BLaER1 (cell line): Measurements from ENCODE around the gene AVP.
"Not testable (repeated sequence)": the region's sequence is repeated elsewhere in the genome, so short reads cannot be mapped to it uniquely, and the experiment has no call there.

Experiments used
- H3K27ac ChIP-seq: shearing (Covaris generic); formaldehyde crosslinking; 2 replicates; pipeline ENCODE4 v1.8.1; 2022
- H3K27me3 ChIP-seq: shearing (Covaris generic); formaldehyde crosslinking; 2 replicates; pipeline ENCODE4 v1.8.1; 2022
- H3K36me3 ChIP-seq: shearing (Covaris generic); formaldehyde crosslinking; 2 replicates; pipeline ENCODE4 v1.8.1; 2022
- H3K4me1 ChIP-seq: shearing (Covaris generic); formaldehyde crosslinking; 2 replicates; pipeline ENCODE4 v1.8.1; 2022
- H3K4me2 ChIP-seq: shearing (Covaris generic); formaldehyde crosslinking; 2 replicates; pipeline ENCODE4 v1.8.1; 2022
- H3K4me3 ChIP-seq: shearing (Covaris generic); formaldehyde crosslinking; 2 replicates; pipeline ENCODE4 v1.8.1; 2022
- H3K9ac ChIP-seq: shearing (Covaris generic); formaldehyde crosslinking; 2 replicates; pipeline ENCODE4 v1.8.1; 2022
- H3K9me3 ChIP-seq: shearing (Covaris generic); formaldehyde crosslinking; 2 replicates; pipeline ENCODE4 v1.8.1; 2022
- H4K20me1 ChIP-seq: shearing (Covaris generic); formaldehyde crosslinking; 2 replicates; pipeline ENCODE4 v1.8.1; 2022
- Cebpa-rat ChIP-seq: shearing (Covaris generic); IDR thresholded peaks from 2 replicates; pipeline ENCODE4 v1.8.1; 2022

AVP gene

DNA sequence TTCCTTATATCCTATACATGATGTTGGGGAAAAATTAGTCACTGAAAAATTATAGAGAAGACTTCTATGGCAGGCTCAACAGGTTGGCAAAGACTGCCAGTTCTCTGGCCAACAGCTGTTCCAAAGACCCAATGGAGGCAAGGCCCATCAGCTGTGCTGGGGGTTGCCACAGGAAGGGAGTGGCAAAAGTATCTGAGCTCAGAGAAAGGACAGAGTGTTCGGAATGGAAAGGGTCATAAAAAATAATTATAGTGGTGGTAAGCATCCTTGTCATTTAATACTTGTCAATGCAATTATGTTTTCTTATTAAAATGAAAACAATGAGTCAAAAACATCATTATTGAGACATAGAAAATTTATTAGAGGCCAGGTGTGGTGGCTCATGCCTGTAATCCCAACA, 39.0 kb upstream of the AVP start:
- Histone ChIP-seq H3K9ac (no peak overlapping the region), H3K4me2 (no peak overlapping the region), H3K27me3 (no peaks in the 10 kb centered on the region), H3K36me3 (peaks cover 86% of the 10 kb centered on the region), H3K9me3 (peaks cover 58% of the 10 kb centered on the region), H4K20me1 (peaks cover 9% of the 10 kb centered on the region; the same call in 1 of the 2 replicates), H3K4me3 (no peak overlapping the region; the same call in 1 of the 2 replicates), H3K27ac (no peak overlapping the region), H3K4me1 (peaks cover 12% of the 10 kb centered on the region)
- no peak for TF ChIP-seq Cebpa-rat

GRCh38 chr20:3121955-3122610, 37.6 kb upstream of the AVP start:
- no peak overlapping the region for H3K9ac ChIP-seq
- no peak overlapping the region for H3K4me2 ChIP-seq
- peaks cover 18% of the 10 kb centered on the region for H3K4me1 ChIP-seq
- no peaks in the 10 kb centered on the region; the same call in 1 of the 2 replicates for H4K20me1 ChIP-seq
- no peak overlapping the region for H3K27ac ChIP-seq
- H3K27me3 ChIP-seq: no peaks in the 10 kb centered on the region
- H3K9me3 ChIP-seq: peaks cover 51% of the 10 kb centered on the region
- H3K36me3 ChIP-seq: peaks cover 75% of the 10 kb centered on the region
- no peak for TF ChIP-seq Cebpa-rat
- H3K4me3 ChIP-seq: no peak overlapping the region

DNA sequence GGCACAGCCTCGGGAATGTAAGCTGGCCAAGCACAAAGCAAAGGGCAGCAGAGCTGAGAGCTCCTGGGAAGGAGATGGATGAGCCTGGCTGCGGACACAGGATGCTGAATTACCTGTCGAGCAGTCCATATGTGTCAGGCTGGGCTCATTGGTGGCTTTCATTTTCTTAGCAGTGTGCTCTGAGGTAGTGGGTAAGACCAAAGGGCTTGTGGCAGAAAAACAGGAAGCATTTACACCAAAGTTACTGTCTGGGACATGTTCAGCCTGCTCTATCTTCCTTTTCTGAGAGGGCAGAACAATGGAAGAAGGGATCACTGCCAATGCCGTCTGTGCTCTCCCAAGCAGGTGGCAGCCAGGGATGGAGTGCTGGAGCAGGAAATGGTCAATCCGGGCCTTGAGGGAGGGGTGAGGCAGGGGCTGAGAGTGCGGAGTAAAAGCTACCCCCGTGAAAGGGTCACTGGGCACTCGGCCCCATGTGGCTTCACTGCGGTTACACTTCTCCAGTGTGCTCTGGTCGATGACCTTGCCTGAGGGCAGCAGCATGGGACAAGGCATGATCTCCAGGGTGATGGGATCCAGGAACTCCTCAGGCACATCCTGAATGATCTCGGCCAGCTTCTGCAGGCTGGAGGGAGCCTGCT, 36.9 kb upstream of the AVP start:
- TF ChIP-seq Cebpa-rat: no peak
- no peak overlapping the region for H3K4me3 ChIP-seq
- peaks cover 18% of the 10 kb centered on the region for H3K4me1 ChIP-seq
- no peaks in the 10 kb centered on the region; the same call in 1 of the 2 replicates for H4K20me1 ChIP-seq
- H3K27me3 ChIP-seq: no peaks in the 10 kb centered on the region
- H3K9me3 ChIP-seq: peaks cover 44% of the 10 kb centered on the region
- H3K4me2 ChIP-seq: no peak overlapping the region
- peaks cover 69% of the 10 kb centered on the region for H3K36me3 ChIP-seq
- no peak overlapping the region for H3K27ac ChIP-seq
- no peak overlapping the region for H3K9ac ChIP-seq

GRCh38 chr20:3119044-3119443, 34.5 kb upstream of the AVP start:
- H3K9me3 ChIP-seq: peaks cover 23% of the 10 kb centered on the region
- no peak overlapping the region for H3K4me2 ChIP-seq
- no peak overlapping the region for H3K27ac ChIP-seq
- H3K4me1 ChIP-seq: peaks cover 18% of the 10 kb centered on the region
- peaks cover 62% of the 10 kb centered on the region for H3K36me3 ChIP-seq
- no peaks in the 10 kb centered on the region for H3K27me3 ChIP-seq
- no peak overlapping the region for H3K4me3 ChIP-seq
- no peak for TF ChIP-seq Cebpa-rat
- H3K9ac ChIP-seq: no peak overlapping the region
- peaks cover 13% of the 10 kb centered on the region for H4K20me1 ChIP-seq

- H3K27ac ChIP-seq, H3K9ac ChIP-seq, H3K27me3 ChIP-seq, H3K4me3 ChIP-seq: not testable (repeated sequence)
- peaks cover 61% of the 10 kb centered on the region for H3K36me3 ChIP-seq
- H3K4me1 ChIP-seq: peaks cover 25% of the 10 kb centered on the region
- peak; percentile 99 for TF ChIP-seq Cebpa-rat
- H4K20me1 ChIP-seq: peaks cover 13% of the 10 kb centered on the region
- peaks cover 12% of the 10 kb centered on the region for H3K9me3 ChIP-seq
- peak overlapping the region; percentile 53 for H3K4me2 ChIP-seq
Measured at GRCh38 chr20:3117839-3118379, 33.4 kb upstream of the AVP start.

DNA sequence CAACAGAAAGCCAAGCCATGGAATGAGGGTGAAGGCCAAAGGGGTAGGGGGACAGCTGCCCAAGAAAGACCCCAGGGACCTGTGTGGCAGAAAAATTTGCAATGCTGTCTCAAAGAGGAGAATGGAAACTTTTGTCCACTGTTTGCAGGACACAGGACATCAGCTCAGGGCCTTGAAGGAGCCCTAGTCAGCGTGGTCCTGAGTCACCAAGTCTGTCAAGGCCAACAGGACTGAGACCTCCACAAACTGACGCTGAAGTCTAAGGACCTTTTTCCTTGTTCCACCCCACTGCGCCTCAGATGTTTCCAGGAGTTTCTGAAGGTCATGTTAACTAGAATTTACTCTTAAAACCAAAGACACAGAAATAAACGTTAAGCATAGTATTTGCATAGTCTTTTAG, 31.8 kb upstream of the AVP start:
- no peak for TF ChIP-seq Cebpa-rat
- no peaks in the 10 kb centered on the region for H3K27me3 ChIP-seq

DNA sequence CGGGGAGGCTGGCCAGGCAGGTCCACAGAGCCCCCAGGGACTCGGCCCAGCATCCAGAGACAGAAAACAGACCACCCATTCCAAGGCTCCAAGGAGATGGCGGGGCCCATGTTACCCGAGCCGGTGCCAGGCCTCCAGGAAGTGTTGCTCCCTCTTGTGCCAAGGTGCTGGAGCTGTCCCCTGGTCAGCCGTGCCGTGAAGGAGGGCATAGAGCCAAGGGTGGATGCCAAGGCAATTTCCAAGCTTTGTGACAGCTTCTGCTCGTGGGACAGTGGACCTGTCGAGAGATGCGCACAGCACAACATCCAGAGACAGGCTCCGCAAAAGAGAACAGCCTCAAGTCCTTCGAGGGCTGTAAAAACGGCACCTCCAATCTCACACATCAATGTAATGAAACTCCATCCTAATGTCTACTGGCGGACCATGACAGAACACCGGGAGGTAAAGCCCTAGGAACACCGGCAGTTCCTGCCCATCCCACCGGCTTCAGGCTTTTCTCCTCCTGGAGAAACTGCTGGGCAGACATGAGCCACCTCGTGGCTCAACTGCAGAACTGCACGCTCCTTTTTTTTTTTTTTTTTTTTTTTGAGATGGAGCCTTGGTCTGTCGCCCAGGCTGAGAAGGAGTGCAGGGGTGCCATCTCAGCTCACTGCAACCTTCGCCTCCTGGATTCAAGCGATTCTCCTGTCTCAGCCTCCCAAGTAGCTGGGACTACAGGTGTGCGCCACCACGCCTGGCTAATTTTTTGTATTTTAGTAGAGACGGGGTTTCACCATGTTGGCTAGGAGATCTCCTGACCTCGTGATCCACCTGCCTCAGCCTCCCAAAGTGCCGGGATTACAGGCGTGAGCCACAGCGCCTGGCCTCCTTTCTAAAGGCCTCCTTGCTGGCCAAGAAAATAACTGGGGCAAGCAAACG, 30.9 kb upstream of the AVP start:
- no peaks in the 10 kb centered on the region for H3K27me3 ChIP-seq
- H3K36me3 ChIP-seq: peaks cover 52% of the 10 kb centered on the region
- H3K4me2 ChIP-seq: no peak overlapping the region
- peaks cover 22% of the 10 kb centered on the region for H3K4me1 ChIP-seq
- H3K4me3 ChIP-seq: no peak overlapping the region
- H3K27ac ChIP-seq: no peak overlapping the region
- no peaks in the 10 kb centered on the region for H3K9me3 ChIP-seq
- no peak overlapping the region for H3K9ac ChIP-seq
- H4K20me1 ChIP-seq: peaks cover 23% of the 10 kb centered on the region
- TF ChIP-seq Cebpa-rat: no peak

More for the DNA sequence above, 31.8 kb upstream of the AVP start:
- no peak overlapping the region for H3K9ac ChIP-seq
- H3K4me2 ChIP-seq: no peak overlapping the region
- peaks cover 18% of the 10 kb centered on the region for H4K20me1 ChIP-seq
- peaks cover 26% of the 10 kb centered on the region for H3K4me1 ChIP-seq
- no peaks in the 10 kb centered on the region for H3K9me3 ChIP-seq
- H3K27ac ChIP-seq: no peak overlapping the region
- peaks cover 54% of the 10 kb centered on the region for H3K36me3 ChIP-seq
- no peak overlapping the region for H3K4me3 ChIP-seq

GRCh38 chr20:3111995-3112394, 27.5 kb upstream of the AVP start:
- H3K36me3 ChIP-seq: peaks cover 62% of the 10 kb centered on the region
- no peak overlapping the region for H3K4me3 ChIP-seq
- H3K9ac ChIP-seq: no peak overlapping the region
- peaks cover 32% of the 10 kb centered on the region for H4K20me1 ChIP-seq
- H3K4me2 ChIP-seq: no peak overlapping the region
- H3K27me3 ChIP-seq: no peaks in the 10 kb centered on the region
- no peak for TF ChIP-seq Cebpa-rat
- no peak overlapping the region for H3K27ac ChIP-seq
- peaks cover 36% of the 10 kb centered on the region for H3K4me1 ChIP-seq
- H3K9me3 ChIP-seq: no peaks in the 10 kb centered on the region

DNA sequence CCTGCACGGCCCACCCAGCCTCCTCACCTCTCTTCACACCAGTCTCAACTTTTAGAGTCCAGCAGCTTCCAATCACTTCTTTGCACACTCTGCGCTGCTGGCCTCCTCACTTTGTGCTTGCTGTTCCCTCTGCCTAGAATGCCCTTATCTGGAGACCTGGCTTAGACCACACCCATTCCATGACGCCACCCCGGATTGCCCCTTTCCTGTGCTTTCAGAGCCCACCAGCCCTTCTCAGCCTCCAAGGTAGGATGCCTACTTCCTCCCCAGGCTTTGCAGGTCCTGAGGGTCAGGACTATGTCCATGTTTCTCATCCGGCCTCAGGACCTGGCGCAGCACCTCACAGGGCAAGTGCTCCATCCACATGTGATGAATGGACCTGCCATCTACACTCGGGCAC, 27.0 kb upstream of the AVP start:
- Histone ChIP-seq H3K9ac (no peak overlapping the region), H3K4me2 (no peak overlapping the region), H3K4me1 (peaks cover 41% of the 10 kb centered on the region), H3K27ac (no peak overlapping the region), H3K36me3 (peaks cover 62% of the 10 kb centered on the region), H3K9me3 (no peaks in the 10 kb centered on the region), H3K4me3 (no peak overlapping the region), H3K27me3 (no peaks in the 10 kb centered on the region), H4K20me1 (peaks cover 32% of the 10 kb centered on the region)
- TF ChIP-seq Cebpa-rat: no peak
